Activated CD8-positive, alpha-beta T cell treated with anti-CD3 and anti-CD28 coated beads for 36 hours (primary cell): ENCODE data around the gene NPY4R. TPM values are rescaled to one million over a fixed set of nuclear protein-coding genes. Genes with fewer than 3 reads are reported as not detected.
"Not testable (repeated sequence)": the region's sequence is repeated elsewhere in the genome, so short reads cannot be mapped to it uniquely, and the experiment has no call there.

Source experiments
- ATAC-seq: fragments of 200-7000 bp; cut with Tn5 transposase; one replicate; pipeline ENCODE4 v1.10.0; 2021; ENCODE audit warnings: mild to moderate bottlenecking, moderate library complexity
- CTCF ChIA-PET: fragments of 350-600 bp; sonication (Branson Sonifier 250); formaldehyde crosslinking; loops from one replicate; lab custom pipeline; 2021; ENCODE audit warnings: antibody characterized with exemption; lab: Charles Lee
- POLR2A ChIA-PET: fragments of 350-600 bp; sonication (Branson Sonifier 250); formaldehyde crosslinking; loops from one replicate; lab custom pipeline; 2021; ENCODE audit warnings: antibody characterized with exemption; lab: Charles Lee
- DNase-seq: peaks from one replicate; pipeline ENCODE4 v3.0.0-alpha.2; 2020
- H3K27ac Mint-ChIP-seq: one replicate; pipeline ENCODE4 v1.8.0; 2021; ENCODE audit warnings: mild to moderate bottlenecking, mixed read lengths
- H3K27me3 Mint-ChIP-seq: one replicate; pipeline ENCODE4 v1.8.0; 2021; ENCODE audit warnings: mixed read lengths
- H3K36me3 Mint-ChIP-seq: one replicate; pipeline ENCODE4 v1.8.0; 2021; ENCODE audit warnings: low read depth, mixed read lengths
- H3K4me1 Mint-ChIP-seq: one replicate; pipeline ENCODE4 v1.8.0; 2021; ENCODE audit warnings: low read depth, mixed read lengths
- H3K4me3 Mint-ChIP-seq: one replicate; pipeline ENCODE4 v1.8.0; 2021; ENCODE audit warnings: mild to moderate bottlenecking, moderate library complexity, mixed read lengths
- H3K9me3 Mint-ChIP-seq: one replicate; pipeline ENCODE4 v1.8.0; 2021; ENCODE audit warnings: mixed read lengths
- intact Hi-C: fragments of 100-400 bp; cut with micrococcal nuclease; formaldehyde crosslinking; loops from one replicate; pipeline ENCODE4 v1.10.0; 2022
- total RNA-seq, 2 experiments: library from RNA; stranded (reverse); gene quantifications; one replicate each; pipeline ENCODE4 v1.2.3, GENCODE V29; 2021

Gene NPY4R
- total RNA-seq, 2 experiments from 2014 or later = not detected

DNA sequence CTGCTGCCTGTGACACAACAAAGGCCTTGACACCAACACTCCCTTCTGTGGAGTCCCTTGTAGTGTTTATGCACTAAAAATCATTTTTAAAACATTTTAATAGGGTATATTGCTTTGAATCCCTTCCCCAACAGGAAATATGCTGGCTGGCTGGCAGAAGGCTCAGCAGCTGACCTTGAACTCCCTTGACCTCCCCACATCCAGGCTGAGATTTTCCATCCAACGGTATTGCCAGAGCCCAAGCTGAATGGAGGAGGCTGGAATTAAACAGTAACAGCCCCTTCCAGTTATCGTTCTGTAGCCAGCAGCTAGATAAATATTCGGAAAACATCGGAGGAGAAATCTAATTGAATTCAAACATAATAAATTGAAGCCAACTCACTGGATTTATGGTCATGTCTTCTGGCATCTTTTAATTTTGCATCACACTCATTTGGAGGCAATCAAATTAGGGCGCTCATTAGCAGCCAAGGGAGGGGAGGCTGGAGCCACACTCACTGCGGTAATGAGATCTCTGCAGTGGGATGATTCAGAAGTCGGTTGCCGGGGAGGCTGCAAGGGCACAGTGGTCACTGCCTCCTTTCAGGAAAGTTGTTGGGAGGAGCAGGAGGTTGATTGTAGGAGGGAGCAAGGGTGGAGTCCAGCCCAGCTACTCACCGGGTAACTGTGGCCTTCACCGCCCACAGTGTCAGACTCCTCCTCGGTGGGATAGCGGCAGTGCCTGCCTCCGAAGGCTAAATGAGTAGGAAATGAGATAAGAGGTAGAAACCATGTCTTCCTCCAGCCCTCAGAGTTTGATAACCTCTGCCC is 46.0 kb downstream of the NPY4R start:
- DNase-seq, CTCF ChIA-PET, H3K27me3 Mint-ChIP-seq: not testable (repeated sequence)

DNA sequence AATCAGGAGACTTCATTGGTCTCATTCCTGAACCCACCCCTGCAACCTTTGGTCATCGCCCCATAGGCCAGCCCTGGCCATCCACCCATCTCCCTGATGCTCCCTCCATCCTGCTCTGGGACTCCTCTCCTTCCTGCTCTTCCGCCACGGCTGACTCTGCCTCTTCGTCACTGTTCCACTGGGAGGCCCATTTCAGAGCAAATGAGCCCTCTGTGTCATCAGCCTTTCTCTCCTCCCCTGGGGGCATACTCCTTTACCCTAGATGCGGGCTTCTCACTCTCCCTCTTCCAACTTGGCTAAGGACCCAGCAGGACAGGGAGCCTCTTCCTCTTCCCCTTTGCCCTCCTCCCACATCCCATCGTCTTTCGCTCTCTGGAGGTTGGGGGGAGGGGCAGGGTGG is 47.5 kb downstream of the NPY4R start:
- intact Hi-C loops, H3K9me3 Mint-ChIP-seq, H3K27me3 Mint-ChIP-seq, H3K27ac Mint-ChIP-seq, POLR2A ChIA-PET, CTCF ChIA-PET, ATAC-seq, H3K4me3 Mint-ChIP-seq, DNase-seq, H3K36me3 Mint-ChIP-seq, H3K4me1 Mint-ChIP-seq: not testable (repeated sequence)

More for the DNA sequence above, 46.0 kb downstream of the NPY4R start:
- H3K36me3 Mint-ChIP-seq, ATAC-seq, intact Hi-C loops, POLR2A ChIA-PET, H3K9me3 Mint-ChIP-seq, H3K27ac Mint-ChIP-seq, H3K4me3 Mint-ChIP-seq, H3K4me1 Mint-ChIP-seq: not testable (repeated sequence)

DNA sequence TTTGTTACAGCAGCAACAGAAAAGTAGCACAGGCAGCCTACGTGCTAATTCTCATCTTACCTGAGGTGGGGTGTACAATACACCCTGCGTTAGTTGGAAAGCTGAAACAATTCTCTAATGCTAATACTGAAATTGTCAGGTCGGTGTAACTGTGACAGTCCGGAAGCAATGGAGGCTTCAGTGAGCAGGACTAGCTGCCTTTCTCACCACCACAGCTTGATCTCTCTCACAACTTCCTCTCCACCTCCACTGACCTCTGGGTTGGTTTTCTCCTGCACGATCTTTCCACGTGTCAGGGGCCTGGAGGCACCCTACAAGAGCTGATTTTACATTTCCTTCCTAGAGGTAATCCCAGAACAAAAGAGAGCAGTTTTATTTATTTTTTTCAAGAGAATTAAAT is 50.5 kb downstream of the NPY4R start:
- H3K36me3 Mint-ChIP-seq, ATAC-seq, DNase-seq, H3K4me1 Mint-ChIP-seq, CTCF ChIA-PET, POLR2A ChIA-PET, H3K27ac Mint-ChIP-seq, H3K9me3 Mint-ChIP-seq, H3K27me3 Mint-ChIP-seq, intact Hi-C loops, H3K4me3 Mint-ChIP-seq: not testable (repeated sequence)

DNA sequence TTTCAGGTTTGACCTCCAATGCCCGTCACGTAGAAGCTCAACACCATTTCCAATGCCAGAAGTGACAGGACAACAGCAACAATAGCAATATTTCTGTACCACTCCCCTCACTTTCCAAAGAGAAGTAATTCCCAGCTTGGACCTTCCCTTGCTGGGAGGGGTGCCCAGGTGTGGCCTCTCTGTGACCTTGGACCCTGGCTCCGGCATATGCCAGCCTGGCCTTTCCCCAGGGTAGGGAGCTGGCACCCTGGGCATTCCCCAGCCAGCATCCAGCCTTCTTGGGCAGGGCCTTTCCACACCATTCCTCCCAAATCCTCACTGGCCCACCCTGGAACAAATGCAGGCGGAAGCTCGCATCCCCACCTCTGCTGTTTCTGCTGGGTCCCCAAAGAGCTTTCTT is 53.1 kb downstream of the NPY4R start:
- intact Hi-C loops, ATAC-seq, H3K36me3 Mint-ChIP-seq, H3K27ac Mint-ChIP-seq, POLR2A ChIA-PET, H3K4me3 Mint-ChIP-seq, H3K27me3 Mint-ChIP-seq, H3K4me1 Mint-ChIP-seq, CTCF ChIA-PET, DNase-seq, H3K9me3 Mint-ChIP-seq: not testable (repeated sequence)

DNA sequence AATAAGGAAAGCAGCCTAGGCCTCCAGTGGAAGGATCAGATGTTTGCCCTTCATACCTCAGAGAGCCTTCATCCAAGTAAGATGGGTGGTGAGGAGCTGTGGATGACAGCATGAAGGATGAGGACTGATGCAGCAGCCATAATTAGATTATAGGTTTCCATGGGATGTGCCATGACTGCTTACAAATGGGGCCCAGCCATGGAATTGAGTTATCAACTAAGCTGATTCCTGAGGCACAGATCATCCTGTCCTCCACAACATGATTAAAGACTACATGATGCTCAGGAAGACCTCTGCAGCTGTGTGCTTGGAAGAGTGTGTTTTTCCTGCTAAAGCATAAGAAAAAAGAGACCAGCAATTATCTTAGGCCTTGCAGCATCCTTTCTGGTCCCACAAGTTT is 54.6 kb downstream of the NPY4R start:
- H3K4me1 Mint-ChIP-seq, H3K36me3 Mint-ChIP-seq, CTCF ChIA-PET, H3K9me3 Mint-ChIP-seq, ATAC-seq, intact Hi-C loops, H3K27ac Mint-ChIP-seq, POLR2A ChIA-PET, DNase-seq, H3K4me3 Mint-ChIP-seq, H3K27me3 Mint-ChIP-seq: not testable (repeated sequence)

Other genes starting within 250 kb of the NPY4R start
- gene ANTXRL, start 179.0 kb downstream of the NPY4R start, total RNA-seq = not detected
- not detected for gene ANXA8L1, start 90.2 kb downstream of the NPY4R start, total RNA-seq
- gene GPRIN2, start 90.7 kb upstream of the NPY4R start, total RNA-seq = not detected
- gene SYT15, start 113.2 kb upstream of the NPY4R start, total RNA-seq = under 1 TPM; 0.59 to 0.98 TPM